HG02884 (cell line): Measurements from ENCODE around the gene CILP.
"Not testable (repeated sequence)": the region's sequence is repeated elsewhere in the genome, so short reads cannot be mapped to it uniquely, and the experiment has no call there.

Experiments used
- ATAC-seq: cut with Tn5 transposase; IDR thresholded peaks from one replicate; pipeline ENCODE4 v1.9.1; 2021; ENCODE audit warnings: mild to moderate bottlenecking, moderate library complexity; ENCODE audit not compliant: unreplicated experiment

CILP gene

GRCh38 chr15:65210770-65211481 is at the start of gene CILP:
Gene CILP, minus strand, starts transcription at chr15:65211473. Its CDS starts 1,718 bp downstream, at chr15:65209755.
- no peak for ATAC-seq

- ATAC-seq = no peak
These were observed 49.7 kb upstream of the CILP start for GRCh38 chr15:65260968-65261367.

- ATAC-seq = no peak
These were observed 48.1 kb upstream of the CILP start for GRCh38 chr15:65259367-65259797.

- no peak for ATAC-seq
These were observed 47.3 kb upstream of the CILP start for GRCh38 chr15:65258375-65259262.

- ATAC-seq = no peak
These were observed 44.3 kb upstream of the CILP start for GRCh38 chr15:65255486-65256140.

GRCh38 chr15:65254758-65255157 is 43.5 kb upstream of the CILP start:
- ATAC-seq = no peak

GRCh38 chr15:65254356-65254755 is 43.1 kb upstream of the CILP start:
- ATAC-seq = no peak

DNA sequence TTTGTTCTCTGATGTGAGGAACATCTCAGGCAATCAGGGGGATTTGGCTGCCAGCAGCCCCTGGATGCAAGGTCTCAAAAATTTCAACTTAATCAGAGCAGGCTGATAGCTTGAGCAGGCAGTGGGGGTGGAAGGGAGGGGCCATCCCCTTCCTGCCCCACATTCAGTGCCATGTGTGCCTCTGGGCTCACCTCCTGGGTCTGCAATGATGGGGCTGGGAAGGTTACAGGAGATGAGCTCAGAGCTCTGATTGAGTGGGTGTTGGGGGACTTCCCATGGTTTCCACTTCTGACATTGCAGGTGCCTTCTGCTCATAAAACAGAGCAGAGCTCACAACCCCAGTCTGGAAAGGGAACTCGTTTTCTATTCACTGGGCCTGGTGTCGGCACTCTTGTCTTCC is 38.4 kb upstream of the CILP start:
- no peak for ATAC-seq

GRCh38 chr15:65248511-65249255 is 37.4 kb upstream of the CILP start:
- ATAC-seq = no peak

DNA sequence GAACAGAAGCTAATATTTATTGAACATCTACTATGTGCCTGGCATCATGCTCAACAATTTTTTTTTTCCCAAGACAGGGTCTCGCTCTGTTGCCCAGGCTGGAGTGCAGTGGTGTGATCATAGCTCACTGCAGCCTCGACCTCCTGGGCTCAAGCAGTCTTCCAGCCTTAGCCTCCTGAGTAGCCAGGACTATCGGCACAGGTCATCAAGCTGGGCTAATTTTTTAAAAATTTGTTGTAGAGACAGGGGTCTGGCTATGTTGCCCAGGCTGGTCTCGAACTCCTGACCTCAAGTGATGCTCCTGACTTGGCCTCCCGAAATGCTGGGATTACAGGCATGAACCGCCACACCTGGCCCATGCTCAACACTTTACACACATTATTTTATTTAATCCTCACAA is 35.7 kb upstream of the CILP start:
- ATAC-seq = no peak

- no peak for ATAC-seq
These were observed 34.9 kb upstream of the CILP start for GRCh38 chr15:65246026-65246714.

- no peak for ATAC-seq
These were observed 34.0 kb upstream of the CILP start for GRCh38 chr15:65245096-65245856.

DNA sequence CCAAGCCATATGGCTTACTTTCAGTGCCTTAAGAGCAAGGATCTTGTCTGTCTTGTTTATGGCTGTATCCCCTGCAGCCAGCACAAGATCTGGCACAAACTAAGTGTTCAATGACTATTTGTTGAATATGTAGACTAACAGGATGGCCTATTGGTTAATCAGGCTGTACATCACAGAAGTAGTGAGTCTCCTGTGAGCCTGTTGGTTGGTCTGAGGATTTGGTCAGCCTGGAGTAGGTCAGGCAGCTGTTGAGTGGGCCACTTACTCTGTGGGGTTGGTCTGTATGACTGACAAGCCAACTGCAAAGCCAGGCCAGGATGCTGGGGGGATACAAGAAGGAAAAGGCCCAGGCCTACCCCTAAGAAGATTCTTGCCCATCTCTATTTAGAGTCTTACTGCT is 33.4 kb upstream of the CILP start:
- no peak for ATAC-seq

DNA sequence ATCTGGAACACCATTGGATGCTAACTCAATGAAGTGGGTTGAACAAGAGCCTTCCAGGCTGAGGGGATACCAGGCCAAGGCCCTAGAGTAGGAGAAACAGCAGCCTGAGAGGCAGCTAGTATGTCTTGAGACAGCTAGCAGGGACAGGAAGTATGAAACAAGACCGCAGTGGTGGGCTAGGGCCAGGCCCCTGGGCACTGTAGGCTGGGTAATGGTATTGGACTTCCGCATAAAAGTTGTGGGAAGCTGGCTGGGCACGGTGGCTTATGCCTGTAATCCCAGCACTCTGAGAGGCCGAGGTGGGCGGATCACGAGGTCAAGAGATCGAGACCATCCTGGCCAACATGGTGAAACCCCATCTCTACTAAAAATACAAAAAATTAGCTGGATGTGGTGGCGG is 25.2 kb upstream of the CILP start:
- ATAC-seq = not testable (repeated sequence)

GRCh38 chr15:65233696-65234095 is 22.4 kb upstream of the CILP start:
- ATAC-seq = no peak

- no peak for ATAC-seq
These were observed 21.2 kb upstream of the CILP start for GRCh38 chr15:65232520-65232919.

DNA sequence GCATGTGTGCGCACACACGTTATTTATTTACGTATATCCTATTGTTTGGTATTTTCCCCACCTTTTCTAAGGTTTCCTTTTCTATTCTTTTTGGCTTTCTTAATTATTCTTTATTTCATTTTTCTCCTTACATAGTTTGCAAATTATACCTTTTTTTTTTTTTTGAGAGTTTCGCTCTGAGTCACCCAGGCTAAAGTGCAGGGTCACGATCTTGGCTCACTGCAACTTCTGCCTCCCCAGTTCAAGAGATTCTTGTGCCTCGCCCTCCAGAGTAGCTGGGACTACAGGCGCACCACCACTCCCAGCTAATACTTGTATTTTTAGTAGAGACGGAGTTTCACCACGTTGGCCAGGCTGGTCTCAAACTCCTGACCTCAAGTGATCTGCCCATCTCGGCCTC is 20.0 kb upstream of the CILP start:
- no peak for ATAC-seq

- ATAC-seq = not testable (repeated sequence)
These were observed 15.6 kb upstream of the CILP start for GRCh38 chr15:65226901-65227300.

DNA sequence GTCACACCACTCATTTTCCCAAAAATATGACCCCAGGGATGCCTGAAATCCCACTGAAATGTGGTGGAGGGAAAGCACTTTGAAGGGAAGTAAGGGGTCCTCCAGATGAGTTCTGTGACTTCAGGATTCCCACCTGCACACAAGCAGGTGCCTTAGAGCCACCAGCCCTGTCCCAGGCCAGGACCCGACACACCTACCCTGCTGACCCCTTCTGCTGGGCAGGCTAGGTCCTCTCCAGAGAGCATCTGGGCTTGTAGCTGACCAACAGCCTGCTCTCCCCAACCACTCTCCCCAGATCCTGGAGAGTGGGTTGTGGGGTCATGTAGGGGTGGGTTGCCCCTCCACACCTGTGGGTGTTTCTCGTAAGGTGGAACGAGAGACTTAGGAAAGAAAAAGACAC is 14.9 kb upstream of the CILP start:
- no peak for ATAC-seq

DNA sequence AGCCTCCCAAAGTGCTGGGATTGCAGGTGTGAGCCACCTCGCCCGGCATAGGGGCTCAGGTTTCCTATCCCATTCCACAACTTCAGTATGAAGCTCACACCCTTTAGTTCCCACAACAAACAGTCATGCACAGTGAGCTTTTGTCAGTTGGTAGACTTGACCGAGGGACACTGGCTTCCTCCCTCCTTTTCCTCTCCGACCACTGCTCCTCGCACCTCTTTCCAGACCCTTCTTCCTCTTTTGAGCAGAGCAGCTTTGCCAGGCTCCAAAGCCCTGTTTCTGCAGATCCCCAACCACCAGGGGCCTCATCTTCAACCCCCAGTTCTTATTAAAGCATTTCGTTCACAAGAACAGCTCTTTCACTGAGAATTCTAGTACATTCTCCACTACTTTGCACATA is 12.7 kb upstream of the CILP start:
- no peak for ATAC-seq
